ENCODE results near the gene SLC28A1.
"Not testable (repeated sequence)": the region's sequence is repeated elsewhere in the genome, so short reads cannot be mapped to it uniquely, and the experiment has no call there.

Gene SLC28A1

GRCh38 chr15:84859144-84859543 lies 25.3 kb upstream of the SLC28A1 start:
- no peak for DNase-seq (ENCODE audit: low read depth)
- no peak overlapping the region for H3K4me3 ChIP-seq (ENCODE audit: low read depth, low read length)

- no peak for DNase-seq (ENCODE audit: low read depth)
Observed at GRCh38 chr15:84859651-84860050, 24.8 kb upstream of the SLC28A1 start.

GRCh38 chr15:84861781-84862180 lies 22.7 kb upstream of the SLC28A1 start:
- DNase-seq (ENCODE audit: low read depth), result no peak
- H3K4me3 ChIP-seq (ENCODE audit: low read depth, low read length), result no peak overlapping the region

More at GRCh38 chr15:84859651-84860050, 24.8 kb upstream of the SLC28A1 start:
- no peak overlapping the region for H3K4me3 ChIP-seq (ENCODE audit: low read depth, low read length)

GRCh38 chr15:84862214-84862975 lies 22.1 kb upstream of the SLC28A1 start:
- DNase-seq (ENCODE audit: low read depth), result no peak
- H3K4me3 ChIP-seq (ENCODE audit: low read depth, low read length), result no peak overlapping the region

GRCh38 chr15:84863565-84864443 lies 20.7 kb upstream of the SLC28A1 start:
- no peak for DNase-seq (ENCODE audit: low read depth)
- H3K4me3 ChIP-seq (ENCODE audit: low read depth, low read length), result no peak overlapping the region

- DNase-seq (ENCODE audit: low read depth), result no peak
- no peak overlapping the region for H3K4me3 ChIP-seq (ENCODE audit: low read depth, low read length)
Observed at GRCh38 chr15:84864444-84864795, 20.0 kb upstream of the SLC28A1 start.

- H3K4me3 ChIP-seq (ENCODE audit: low read depth, low read length), result no peak overlapping the region
- no peak for DNase-seq (ENCODE audit: low read depth)
Observed at GRCh38 chr15:84865074-84865569, 19.3 kb upstream of the SLC28A1 start.

GRCh38 chr15:84868037-84868880 lies 16.2 kb upstream of the SLC28A1 start:
- no peak overlapping the region for H3K4me3 ChIP-seq (ENCODE audit: low read depth, low read length)
- no peak for DNase-seq (ENCODE audit: low read depth)

GRCh38 chr15:84869510-84869909 lies 15.0 kb upstream of the SLC28A1 start:
- no peak overlapping the region for H3K4me3 ChIP-seq (ENCODE audit: low read depth, low read length)
- DNase-seq (ENCODE audit: low read depth), result no peak

GRCh38 chr15:84871428-84871985 lies 13.0 kb upstream of the SLC28A1 start:
- no peak overlapping the region for H3K4me3 ChIP-seq (ENCODE audit: low read depth, low read length)
- DNase-seq (ENCODE audit: low read depth), result no peak

- DNase-seq (ENCODE audit: low read depth), result no peak
- no peak overlapping the region for H3K4me3 ChIP-seq (ENCODE audit: low read depth, low read length)
Observed at GRCh38 chr15:84872009-84872910, 12.2 kb upstream of the SLC28A1 start.

GRCh38 chr15:84873997-84874396 lies 10.5 kb upstream of the SLC28A1 start:
- DNase-seq (ENCODE audit: low read depth), result no peak
- no peak overlapping the region for H3K4me3 ChIP-seq (ENCODE audit: low read depth, low read length)

- no peak for DNase-seq (ENCODE audit: low read depth)
- H3K4me3 ChIP-seq (ENCODE audit: low read depth, low read length), result no peak overlapping the region
Observed at GRCh38 chr15:84874981-84875699, 9.3 kb upstream of the SLC28A1 start.

GRCh38 chr15:84876269-84876668 lies 8.2 kb upstream of the SLC28A1 start:
- no peak for DNase-seq (ENCODE audit: low read depth)

GRCh38 chr15:84877701-84878100 lies 6.8 kb upstream of the SLC28A1 start:
- not testable (repeated sequence) for DNase-seq (ENCODE audit: low read depth); H3K4me3 ChIP-seq (ENCODE audit: low read depth, low read length)

More at GRCh38 chr15:84876269-84876668, 8.2 kb upstream of the SLC28A1 start:
- no peak overlapping the region for H3K4me3 ChIP-seq (ENCODE audit: low read depth, low read length)

- no peak for DNase-seq (ENCODE audit: low read depth)
- H3K4me3 ChIP-seq (ENCODE audit: low read depth, low read length), result no peak overlapping the region
Observed at GRCh38 chr15:84878504-84878903, 6.0 kb upstream of the SLC28A1 start.

GRCh38 chr15:84879088-84879780 lies 5.2 kb upstream of the SLC28A1 start:
- no peak overlapping the region for H3K4me3 ChIP-seq (ENCODE audit: low read depth, low read length)
- no peak for DNase-seq (ENCODE audit: low read depth)
